ENCODE data around the gene CYB561D2.
A peak's percentile ranks its signal among the peaks of the same experiment; 100 is the strongest.

CYB561D2 gene

DNA sequence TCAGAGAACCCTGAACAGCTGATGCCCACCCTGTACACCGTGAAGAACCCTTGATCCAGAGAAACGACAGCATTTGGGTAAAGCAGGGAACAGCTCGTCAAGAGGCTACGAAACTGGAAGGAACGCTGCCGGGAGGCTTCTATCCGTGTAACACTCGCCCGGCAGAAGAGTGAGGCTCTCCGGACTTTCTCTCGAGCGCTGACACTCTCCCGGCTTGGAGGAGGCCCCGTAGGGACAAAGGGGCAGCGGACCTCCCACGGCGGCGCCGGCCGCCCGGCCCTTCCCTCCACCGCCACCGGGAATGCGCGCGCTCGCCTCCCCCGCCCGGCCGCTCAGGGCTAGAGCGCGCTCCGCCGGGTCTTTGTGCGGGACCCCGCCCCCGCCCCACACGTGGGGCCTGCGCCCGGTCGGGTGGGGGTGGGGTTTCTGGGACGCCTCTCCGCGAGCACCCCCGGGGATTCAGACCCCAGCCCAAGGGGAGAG is 29.8 kb upstream of the CYB561D2 start:
- DNase-seq (ENCODE audit: insufficient read length, low spot score), result peak; percentile 61
- TF ChIP-seq, protein P1, sequence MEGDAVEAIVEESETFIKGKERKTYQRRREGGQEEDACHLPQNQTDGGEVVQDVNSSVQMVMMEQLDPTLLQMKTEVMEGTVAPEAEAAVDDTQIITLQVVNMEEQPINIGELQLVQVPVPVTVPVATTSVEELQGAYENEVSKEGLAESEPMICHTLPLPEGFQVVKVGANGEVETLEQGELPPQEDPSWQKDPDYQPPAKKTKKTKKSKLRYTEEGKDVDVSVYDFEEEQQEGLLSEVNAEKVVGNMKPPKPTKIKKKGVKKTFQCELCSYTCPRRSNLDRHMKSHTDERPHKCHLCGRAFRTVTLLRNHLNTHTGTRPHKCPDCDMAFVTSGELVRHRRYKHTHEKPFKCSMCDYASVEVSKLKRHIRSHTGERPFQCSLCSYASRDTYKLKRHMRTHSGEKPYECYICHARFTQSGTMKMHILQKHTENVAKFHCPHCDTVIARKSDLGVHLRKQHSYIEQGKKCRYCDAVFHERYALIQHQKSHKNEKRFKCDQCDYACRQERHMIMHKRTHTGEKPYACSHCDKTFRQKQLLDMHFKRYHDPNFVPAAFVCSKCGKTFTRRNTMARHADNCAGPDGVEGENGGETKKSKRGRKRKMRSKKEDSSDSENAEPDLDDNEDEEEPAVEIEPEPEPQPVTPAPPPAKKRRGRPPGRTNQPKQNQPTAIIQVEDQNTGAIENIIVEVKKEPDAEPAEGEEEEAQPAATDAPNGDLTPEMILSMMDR (IDR thresholded peaks at IDR 0.05; ENCODE audit: insufficient read depth, missing control alignments), result no peak
- no peak for FAIRE-seq

DNA sequence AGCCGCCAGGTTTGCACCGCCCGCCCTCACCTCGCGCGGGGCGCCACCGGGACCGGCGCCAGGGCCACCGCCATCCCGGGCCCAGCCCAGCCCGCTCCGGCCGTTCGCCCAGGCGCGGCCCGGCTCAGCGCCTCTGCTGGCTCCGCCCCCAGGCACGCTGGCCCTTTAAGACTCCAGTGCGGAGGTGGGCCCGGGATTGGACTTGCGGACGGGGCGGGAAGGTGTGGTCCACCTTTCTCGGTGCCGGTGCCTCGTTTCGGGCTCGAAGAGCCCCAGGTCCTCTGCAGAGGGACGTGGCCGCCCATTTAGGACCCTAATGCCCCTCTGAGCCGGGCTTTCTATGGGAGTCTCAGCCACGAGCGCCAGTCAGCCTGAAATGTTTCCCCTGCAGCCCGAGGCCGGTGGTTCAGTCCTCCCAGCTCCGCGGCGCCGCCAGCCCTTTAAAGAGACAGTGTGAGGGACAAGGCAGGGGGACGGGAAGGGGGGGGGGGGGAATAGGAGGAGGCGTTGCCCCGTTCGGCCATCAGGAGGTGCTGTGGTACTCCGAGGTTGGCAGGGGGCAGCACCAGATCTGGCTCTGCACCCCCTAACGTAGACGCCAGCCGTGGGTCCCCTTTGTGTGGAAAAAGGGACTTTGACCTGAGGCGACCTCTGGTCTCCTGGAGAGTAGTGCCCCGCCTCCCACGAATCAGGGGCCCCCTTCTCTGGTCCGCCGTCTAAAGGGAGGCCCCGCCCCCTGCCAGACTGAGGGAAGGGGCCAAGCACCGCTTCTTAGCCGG is 29.1 kb upstream of the CYB561D2 start:
- TF ChIP-seq, protein P1 (IDR thresholded peaks at IDR 0.05; ENCODE audit: insufficient read depth, missing control alignments), result peak; percentile 49
- peak; percentile 92 for DNase-seq (ENCODE audit: insufficient read length, low spot score)
- no peak for FAIRE-seq

DNA sequence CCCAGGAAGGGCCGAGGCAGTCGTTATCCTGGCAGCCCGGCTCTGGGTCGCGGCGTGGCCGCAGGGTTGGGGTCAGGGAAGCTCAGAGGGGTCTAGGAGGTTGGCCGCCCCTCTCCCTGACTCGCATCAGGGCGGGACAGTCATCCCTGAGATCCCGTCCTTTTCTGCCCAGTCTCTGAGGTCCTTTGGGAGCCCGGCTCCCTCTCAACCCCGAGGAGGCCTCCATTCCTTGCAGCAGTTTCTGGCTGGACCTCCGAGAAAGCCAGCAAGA is 28.6 kb upstream of the CYB561D2 start:
- TF ChIP-seq, protein P1 (IDR thresholded peaks at IDR 0.05; ENCODE audit: insufficient read depth, missing control alignments), result no peak
- no peak for DNase-seq (ENCODE audit: insufficient read length, low spot score)
- no peak for FAIRE-seq

DNA sequence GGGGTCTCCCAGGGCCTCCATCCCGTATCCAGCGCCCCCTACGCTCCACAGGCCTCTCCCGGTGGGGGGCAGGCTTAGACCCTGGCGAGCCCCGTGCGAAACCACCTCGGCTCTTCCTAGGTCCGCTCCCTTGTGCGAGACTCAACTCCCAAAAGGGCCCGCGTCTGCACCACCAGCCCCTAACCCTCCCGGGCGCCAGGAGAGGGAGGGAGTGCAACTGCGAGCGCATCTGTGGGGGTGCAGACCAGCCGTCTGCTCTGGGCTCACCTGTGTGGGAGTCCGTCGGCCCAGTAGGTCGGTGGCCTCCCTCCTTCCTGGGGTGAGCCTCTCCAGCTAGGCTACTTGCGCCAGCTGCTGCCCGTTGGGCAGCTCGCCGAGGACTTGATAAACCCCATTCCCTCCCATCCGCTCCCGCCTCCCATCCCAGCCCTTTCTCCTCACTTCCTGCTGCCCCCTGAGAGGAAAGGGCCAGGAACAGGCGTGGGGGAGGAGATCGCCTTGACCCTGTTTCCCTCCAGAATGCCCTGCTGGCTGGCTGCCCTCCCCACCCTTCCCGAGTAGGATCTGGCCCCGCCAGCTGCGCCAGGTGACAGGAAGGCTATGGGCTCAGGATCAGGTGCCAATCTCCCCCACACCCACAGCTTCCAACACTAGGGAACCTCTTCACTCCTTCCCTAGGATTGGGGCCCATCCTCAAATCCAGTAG is 28.1 kb upstream of the CYB561D2 start, which contains the start of gene HYAL2:
Gene HYAL2, minus strand, starts transcription at position 360 of the 706 bp plus-strand sequence. CDS start 2,256 bp downstream, outside the sequence.
- no peak for DNase-seq (ENCODE audit: insufficient read length, low spot score)
- TF ChIP-seq, protein P1 (IDR thresholded peaks at IDR 0.05; ENCODE audit: insufficient read depth, missing control alignments), result peak; percentile 4
- no peak for FAIRE-seq

DNA sequence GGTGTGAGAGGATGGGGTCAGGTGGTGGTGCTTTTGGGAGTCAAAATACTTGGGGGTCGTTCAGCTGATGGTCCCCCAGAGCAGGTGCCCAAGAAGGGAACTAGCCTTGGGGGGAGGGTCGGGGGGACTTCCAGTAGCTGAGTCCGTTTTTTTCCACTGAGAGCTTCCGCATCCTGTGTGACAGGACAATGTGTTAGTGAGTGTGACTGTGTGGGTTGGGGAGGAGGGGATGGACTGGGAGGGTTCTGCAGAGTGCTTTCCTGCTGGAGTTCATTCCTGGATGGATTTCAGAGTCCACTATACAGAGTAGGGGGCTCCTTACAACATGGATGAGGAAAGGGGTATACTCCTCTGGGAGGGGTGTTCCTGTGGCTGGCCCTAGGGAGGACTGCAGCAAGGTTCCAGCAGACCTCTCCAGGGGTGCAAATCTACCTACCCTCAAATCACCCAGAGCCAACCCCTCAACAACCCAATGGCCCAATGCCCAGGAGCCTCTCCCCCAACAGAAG is 27.5 kb upstream of the CYB561D2 start:
- DNase-seq (ENCODE audit: insufficient read length, low spot score) (no peak), FAIRE-seq (no peak)
- TF ChIP-seq, protein P1 (IDR thresholded peaks at IDR 0.05; ENCODE audit: insufficient read depth, missing control alignments), result no peak

DNA sequence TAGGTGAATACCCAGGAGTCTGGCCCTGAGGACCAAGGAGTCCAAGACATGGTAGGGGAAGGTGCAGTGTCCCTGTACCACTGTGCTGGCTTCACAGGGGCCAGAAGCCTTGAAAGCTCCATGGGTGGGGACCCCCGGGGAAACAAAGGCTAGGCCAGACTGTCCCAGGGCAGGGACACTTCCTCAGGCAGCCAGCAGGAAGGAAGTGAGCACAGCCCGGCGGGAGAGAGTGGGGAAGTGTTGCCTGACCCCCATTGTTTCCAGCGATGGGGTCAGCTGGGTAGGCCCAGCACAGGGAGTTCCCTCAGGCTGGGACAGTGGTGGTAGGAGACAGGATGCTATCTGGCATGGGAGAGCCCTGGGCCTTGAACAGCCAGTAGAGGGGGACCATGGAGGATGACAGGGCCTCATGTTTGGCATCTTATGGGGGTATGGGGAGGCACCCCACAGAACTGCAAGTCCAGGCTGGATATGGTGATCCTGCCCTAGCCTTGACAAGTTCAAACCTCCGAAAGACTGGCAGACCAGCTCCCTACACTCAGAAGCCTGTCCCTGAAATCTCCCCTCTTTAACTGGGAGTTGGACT is 27.0 kb upstream of the CYB561D2 start:
- FAIRE-seq (no peak), DNase-seq (ENCODE audit: insufficient read length, low spot score) (no peak)
- TF ChIP-seq, protein P1 (IDR thresholded peaks at IDR 0.05; ENCODE audit: insufficient read depth, missing control alignments), result no peak
